Central memory CD4-positive, alpha-beta T cell (primary cell): ENCODE data around the gene C4B.
A peak's percentile ranks its signal among the peaks of the same experiment; 100 is the strongest.
"Not testable (repeated sequence)": the region's sequence is repeated elsewhere in the genome, so short reads cannot be mapped to it uniquely, and the experiment has no call there.

Experiments
- DNase-seq: peaks from one replicate; pipeline ENCODE4 v3.0.0; 2022

The C4B gene

DNA sequence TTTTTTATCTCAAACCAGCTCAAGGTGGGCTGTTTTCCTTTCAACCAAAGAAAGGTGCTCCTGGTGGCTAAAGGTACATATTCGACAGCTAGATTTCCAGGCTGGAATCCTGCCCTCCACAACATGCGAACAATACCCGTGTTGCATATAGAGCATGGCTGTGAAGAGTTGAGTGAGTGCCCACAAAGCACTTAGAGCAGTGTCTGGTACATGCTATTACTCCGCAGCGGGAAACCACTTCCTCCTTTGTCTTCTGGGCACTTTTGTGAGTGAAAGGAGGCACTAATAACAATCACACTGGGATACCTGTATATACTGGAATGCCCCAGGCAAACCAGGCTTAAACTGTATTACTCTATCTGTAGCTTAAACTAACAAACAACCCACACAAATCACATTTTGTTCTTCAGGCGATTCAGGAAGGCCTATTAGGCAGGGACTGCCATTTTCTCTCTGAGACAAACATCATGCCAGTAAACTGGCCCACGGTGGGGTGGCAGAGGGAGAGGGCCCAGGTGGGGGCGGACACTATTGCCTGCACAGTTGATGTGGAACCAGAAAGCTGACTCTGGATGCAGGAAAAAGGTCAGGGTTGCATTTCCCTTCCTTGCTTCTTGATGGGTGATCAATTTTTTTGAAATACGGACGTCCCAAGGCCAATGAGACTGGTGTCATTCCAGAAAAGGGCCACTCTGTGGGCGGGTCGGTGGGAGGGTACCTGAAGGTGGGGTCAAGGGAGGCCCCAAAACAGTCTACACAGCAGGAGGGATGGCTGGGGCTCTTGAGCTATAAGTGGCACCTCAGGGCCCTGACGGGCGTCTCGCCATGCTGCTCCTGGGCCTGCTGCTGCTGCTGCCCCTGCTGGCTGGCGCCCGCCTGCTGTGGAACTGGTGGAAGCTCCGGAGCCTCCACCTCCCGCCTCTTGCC, 23.3 kb downstream of the C4B start, which contains the start of gene CYP21A2:
Gene CYP21A2, plus strand, starts transcription at position 818 of the 927 bp plus-strand sequence. Its CDS starts 8 bp downstream, at position 826.
- not testable (repeated sequence) for DNase-seq

DNA sequence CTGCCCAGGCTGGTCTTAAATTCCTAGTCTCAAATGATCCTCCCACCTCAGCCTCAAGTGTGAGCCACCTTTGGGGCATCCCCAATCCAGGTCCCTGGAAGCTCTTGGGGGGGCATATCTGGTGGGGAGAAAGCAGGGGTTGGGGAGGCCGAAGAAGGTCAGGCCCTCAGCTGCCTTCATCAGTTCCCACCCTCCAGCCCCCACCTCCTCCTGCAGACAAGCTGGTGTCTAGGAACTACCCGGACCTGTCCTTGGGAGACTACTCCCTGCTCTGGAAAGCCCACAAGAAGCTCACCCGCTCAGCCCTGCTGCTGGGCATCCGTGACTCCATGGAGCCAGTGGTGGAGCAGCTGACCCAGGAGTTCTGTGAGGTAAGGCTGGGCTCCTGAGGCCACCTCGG, 24.3 kb downstream of the C4B start:
- not testable (repeated sequence) for DNase-seq

DNA sequence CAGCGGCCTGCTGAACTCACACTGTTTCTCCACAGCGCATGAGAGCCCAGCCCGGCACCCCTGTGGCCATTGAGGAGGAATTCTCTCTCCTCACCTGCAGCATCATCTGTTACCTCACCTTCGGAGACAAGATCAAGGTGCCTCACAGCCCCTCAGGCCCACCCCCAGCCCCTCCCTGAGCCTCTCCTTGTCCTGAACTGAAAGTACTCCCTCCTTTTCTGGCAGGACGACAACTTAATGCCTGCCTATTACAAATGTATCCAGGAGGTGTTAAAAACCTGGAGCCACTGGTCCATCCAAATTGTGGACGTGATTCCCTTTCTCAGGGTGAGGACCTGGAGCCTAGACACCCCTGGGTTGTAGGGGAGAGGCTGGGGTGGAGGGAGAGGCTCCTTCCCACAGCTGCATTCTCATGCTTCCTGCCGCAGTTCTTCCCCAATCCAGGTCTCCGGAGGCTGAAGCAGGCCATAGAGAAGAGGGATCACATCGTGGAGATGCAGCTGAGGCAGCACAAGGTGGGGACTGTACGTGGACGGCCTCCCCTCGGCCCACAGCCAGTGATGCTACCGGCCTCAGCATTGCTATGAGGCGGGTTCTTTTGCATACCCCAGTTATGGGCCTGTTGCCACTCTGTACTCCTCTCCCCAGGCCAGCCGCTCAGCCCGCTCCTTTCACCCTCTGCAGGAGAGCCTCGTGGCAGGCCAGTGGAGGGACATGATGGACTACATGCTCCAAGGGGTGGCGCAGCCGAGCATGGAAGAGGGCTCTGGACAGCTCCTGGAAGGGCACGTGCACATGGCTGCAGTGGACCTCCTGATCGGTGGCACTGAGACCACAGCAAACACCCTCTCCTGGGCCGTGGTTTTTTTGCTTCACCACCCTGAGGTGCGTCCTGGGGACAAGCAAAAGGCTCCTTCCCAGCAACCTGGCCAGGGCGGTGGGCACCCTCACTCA, 25.0 kb downstream of the C4B start:
- not testable (repeated sequence) for DNase-seq

DNA sequence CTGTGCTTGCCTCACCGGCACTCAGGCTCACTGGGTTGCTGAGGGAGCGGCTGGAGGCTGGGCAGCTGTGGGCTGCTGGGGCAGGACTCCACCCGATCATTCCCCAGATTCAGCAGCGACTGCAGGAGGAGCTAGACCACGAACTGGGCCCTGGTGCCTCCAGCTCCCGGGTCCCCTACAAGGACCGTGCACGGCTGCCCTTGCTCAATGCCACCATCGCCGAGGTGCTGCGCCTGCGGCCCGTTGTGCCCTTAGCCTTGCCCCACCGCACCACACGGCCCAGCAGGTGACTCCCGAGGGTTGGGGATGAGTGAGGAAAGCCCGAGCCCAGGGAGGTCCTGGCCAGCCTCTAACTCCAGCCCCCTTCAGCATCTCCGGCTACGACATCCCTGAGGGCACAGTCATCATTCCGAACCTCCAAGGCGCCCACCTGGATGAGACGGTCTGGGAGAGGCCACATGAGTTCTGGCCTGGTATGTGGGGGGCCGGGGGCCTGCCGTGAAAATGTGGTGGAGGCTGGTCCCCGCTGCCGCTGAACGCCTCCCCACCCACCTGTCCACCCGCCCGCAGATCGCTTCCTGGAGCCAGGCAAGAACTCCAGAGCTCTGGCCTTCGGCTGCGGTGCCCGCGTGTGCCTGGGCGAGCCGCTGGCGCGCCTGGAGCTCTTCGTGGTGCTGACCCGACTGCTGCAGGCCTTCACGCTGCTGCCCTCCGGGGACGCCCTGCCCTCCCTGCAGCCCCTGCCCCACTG, 25.9 kb downstream of the C4B start:
- not testable (repeated sequence) for DNase-seq

DNA sequence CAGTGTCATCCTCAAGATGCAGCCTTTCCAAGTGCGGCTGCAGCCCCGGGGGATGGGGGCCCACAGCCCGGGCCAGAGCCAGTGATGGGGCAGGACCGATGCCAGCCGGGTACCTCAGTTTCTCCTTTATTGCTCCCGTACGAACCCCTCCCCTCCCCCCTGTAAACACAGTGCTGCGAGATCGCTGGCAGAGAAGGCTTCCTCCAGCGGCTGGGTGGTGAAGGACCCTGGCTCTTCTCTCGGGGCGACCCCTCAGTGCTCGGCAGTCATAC, 26.4 kb downstream of the C4B start:
- not testable (repeated sequence) for DNase-seq

DNA sequence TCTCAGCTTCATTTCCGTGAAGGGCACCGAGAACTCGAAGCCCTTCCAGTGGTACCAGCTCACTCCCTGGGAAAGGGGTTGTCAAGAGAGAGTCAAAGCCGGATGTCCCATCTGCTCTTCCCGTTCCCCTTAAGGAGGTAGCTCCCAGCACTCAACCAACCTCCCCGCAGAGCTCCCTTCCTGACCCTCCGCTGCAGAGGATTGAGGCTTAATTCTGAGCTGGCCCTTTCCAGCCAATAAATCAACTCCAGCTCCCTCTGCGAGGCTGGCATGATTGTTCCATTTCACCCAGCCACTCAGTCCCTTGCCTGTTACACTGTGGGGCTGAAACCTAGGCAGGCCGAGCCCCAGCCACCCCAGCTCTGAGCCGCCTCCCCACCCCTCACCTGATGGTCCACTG, 26.8 kb downstream of the C4B start:
- DNase-seq: not testable (repeated sequence)

DNA sequence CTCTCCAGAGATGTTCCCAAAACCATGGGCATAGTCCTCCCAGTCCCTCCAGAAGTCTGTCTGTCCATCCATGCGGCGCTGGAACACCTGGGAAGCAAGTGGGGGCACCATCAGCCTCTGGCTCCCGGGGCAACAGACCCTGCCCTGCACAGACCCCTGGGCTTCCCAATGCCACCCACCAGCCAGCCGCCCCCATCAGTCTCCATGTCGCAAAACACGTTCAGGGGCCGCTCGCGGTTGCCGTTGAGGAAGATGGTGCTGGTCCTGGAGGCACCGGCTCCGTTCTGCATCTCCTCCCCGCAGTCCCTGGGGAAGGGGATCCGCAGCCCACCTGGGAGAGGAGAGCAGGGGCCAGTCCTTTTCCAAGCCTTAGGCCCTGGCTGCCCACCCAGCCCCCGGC, 27.7 kb downstream of the C4B start:
- not testable (repeated sequence) for DNase-seq

DNA sequence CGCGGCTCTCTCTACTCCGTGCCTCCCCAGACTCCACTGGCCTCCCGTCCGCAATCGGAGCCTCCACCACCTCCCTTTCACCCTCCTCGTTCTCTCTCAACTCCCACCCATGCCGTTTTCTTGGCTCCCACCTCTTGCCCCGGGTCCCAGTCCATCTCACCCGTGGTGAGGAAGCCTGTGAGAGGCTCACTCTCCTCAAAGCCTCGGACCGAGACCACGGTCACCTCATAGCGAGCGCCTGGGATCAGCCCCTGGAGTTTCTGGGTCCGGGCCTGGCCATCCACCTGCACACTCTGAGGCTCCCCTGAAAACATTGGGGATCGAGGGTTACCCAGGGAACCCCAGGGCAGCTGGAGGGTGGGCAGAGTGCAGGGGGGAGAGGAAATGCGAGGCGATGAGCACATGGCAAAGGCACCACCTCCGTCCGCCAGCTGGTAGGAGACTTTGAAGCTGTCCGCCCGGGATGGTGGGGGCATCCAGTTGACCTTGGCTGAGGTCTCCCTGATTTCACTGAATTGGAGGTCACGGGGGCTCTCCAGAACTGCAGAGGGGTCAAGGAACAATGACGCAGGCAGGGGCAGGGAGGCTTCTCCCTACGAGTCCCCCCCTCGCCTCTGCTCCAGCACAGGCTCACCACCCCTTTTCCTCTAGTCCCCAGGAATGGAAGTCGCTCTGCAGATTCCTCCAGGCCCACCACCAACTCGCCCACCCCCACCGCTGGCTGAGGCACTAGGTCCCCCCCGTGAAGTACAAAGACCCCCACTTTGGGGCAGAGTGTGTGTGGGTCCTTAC, 29.2 kb downstream of the C4B start:
- not testable (repeated sequence) for DNase-seq

DNA sequence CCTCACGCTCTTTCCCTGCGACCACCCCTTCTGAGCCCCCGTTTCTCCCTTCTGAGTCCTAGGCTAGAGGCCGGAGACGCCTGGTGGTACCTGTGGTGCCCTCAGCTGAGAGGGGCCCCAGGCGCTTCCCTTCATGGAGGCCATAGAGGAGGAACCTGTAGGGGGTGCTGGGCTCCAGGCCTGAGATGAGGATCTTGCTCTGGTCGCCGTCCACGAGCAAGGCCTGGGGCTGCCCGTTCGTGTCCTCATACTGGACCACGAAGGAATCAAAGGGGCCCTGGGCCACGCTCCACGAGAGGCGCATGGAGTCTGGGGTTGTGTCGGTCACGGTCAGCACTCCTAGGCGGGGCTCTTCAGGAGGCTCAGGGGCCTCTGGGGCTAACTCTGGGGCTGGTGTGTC, 30.3 kb downstream of the C4B start:
- not testable (repeated sequence) for DNase-seq

DNA sequence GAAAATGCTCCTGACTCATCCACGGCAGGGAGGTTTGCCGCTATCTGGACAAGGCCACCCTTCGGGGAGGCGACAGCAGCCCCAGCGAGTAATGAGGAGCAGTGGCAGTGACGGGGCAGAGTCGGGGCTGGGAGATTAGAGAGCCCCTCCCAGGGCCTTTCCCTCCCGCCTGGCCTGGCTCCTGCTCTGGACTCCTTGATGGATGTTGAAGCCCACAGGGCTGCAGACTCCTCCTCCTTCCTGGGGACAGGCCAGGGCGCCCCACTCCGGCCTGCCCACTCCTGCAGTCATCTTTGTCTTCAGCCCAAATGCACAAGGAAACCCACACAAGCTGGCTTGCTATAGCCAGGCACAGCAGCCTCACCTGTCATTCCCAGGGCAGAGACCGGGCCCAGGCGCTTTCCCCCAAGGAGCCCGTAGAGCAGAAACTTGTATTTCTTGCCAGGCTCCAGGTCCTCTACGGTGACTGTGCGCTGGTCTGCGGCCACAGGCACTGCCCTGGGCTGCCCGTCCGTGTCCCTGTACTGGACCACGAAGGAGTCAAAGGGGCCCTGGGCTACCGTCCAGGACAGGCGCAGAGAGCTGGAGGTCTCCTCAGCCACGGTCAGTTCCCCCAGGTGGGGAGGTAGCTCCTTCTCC, 31.3 kb downstream of the C4B start:
- DNase-seq: no peak

DNA sequence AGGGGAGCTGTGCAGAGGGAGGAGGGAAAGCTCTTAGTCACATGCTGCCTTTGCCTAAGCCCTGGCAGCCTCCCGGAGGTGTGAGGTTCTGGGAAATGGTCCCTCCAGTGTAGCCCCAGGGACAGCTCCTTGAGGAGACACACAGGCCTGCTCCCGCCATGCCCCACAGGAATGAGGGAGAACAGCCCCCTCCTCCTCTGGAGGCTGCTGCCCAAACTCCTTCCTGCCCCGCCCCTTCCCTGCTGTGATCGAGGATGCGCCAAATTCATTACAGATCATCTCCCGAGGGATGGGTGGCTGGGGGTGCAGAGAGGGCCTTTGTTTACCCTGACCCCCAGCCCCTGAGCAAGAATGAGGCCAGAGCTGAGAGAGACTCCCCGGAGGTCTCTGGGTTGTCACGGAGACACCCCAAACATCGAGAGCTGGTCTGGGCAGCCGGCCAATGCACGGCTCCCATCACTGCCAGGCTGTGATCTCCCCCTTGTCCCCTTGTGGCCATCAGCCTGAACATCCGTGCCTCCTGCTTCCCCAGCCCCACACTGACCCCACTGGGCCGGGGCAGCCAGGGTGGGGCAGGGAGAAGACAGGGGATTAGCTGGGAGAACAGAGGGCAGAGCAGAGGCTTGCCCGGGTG, 32.0 kb downstream of the C4B start:
- DNase-seq: no peak

DNA sequence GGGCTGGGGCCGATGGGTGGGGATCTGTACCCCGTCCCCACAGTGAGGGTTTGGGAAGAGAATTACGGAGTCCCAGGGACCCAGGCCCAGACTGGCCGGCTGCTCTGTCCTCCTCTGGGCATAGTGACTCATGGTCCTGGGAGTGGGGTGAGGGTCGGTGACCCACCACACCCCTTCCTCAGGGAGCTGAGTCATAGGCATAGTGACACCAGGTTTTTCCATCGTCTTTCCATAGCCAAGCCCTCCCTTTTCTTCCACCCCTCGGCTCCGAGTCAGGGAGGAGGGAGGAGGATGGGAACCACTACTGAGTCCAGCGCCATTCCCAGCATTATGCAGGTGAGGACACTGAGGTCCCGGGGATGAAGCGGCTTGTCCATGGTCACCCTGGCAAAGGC, 32.5 kb downstream of the C4B start:
- no peak for DNase-seq

DNA sequence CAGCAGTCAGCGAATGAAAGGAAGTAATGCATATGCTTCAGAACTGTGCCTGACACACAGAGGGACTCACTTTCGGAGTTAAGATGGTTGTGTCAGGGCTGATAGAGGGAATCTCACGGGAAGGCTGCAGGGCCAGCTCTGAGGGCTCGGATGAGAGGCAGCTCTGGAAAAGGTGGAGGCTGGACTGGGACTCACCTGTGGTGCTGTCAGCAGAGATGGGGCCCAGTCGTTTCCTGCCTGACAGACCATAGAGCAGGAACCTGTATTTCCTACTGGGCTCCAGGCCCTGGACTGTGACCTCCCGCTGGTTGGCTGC, 32.9 kb downstream of the C4B start:
- DNase-seq: no peak

DNA sequence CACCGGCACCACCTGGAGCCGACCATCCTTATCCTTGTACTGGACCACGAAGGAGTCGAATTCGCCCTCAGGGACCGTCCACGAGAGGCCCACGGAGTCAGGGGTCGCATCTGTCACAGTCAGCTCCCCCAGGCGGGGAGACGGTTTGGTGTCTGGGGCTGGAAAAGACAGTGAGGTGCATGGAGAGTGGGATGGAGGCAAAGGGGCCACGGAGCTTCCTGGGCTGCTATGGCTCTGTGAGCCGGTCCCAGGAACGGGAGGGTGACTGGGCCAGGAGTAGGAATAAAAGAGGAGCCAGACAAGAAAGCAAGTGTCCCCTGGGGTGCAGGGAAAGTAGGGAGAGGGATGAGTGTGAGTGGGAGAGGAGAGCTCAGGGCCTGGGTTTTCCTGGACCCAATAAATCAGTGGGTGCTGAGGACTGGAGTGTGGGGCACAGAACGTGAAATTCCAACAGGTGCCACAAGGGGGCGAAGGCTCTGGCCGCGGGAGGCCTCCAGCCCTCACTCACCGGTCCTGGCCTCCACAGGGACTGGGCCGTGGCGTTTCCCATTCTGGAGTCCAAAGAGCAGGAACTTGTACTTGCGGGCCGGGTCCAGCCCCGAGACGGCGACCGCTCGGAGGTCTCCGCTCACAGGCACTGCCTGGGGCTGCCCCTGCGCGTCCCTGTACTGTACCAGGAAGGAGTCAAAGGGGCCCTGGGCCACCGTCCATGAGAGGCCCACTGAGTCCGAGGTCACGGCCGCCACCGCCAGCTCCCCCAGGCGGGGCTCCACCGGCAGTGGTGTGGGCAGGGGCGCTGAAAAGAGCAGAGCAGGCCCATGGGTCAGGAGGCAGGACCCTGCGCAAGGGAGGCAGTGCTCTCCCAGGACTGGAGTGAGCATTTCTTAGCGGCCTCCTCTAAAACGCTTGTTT, 33.5 kb downstream of the C4B start:
- DNase-seq: peak; percentile 36

DNA sequence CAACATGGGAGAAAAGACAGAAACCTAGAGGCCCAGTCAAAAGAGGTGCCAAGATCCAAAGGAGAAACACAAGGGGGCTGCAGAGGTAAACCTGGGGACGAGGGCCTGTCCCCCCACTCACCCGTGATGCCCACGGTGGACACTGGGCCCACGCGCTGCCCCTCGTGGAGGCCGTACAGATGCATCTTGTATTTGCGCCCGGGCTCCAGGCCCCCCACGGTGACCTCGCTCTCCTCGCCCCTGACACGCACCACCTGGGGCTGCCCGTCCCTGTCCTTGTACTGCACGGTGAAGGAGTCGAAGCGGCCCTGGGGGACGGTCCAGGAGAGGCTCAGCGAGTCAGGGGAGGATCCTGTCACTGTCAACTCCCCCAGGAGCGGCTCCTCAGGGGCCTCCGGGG, 34.6 kb downstream of the C4B start:
- not testable (repeated sequence) for DNase-seq

DNA sequence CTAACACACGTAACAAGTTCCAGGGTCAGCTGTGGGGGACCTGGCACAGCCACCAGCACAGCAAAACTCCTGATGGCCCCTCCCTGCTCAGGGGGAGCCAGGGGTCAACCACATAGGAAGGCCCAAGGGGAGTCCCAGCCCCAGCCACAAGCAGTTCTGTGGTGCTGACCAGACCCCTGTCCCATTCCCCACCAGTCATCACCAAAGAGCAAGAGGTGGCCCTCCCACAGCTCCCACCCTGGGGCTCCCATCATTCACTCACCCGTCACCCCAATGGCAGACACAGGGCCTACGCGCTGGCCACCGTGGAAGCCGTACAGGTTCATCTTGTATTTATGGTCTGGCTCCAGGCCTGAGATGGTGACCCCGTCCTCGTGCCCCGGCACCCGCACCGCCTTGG, 35.1 kb downstream of the C4B start:
- not testable (repeated sequence) for DNase-seq

DNA sequence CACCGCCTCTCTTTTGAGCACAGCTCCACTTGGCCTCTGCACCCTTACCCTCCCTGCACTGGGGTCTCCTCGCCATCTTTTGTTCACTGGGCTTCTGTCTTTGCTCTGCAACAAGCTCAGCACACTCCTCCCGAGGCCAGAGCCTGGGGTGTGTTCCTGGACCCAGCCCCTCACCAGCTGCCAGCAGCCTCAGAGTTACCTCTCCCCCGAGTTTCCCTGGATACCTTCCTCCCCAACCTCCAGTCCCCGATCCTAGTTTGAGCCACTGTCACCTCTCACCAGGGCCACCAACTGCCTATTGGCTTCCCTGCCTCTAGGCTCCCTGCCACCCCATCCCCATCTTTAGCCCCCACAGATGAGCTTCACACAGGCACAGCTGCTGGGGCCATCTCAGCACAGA, 36.0 kb downstream of the C4B start:
- DNase-seq: no peak

DNA sequence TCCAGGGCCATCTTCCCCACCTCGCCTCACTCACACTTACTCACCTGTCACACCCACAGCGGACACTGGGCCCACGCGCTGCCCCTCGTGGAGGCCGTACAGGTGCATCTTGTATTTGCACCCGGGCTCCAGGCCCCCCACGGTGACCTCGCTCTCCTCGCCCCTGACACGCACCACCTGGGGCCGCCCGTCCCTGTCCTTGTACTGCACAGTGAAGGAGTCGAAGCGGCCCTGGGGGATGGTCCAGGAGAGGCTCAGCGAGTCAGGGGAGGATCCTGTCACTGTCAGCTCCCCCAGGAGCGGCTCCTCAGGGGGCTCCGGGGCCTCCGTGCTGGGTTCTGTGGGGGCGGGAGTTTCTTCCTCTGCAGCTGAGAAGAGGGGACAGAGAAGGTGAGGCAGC, 38.0 kb downstream of the C4B start:
- DNase-seq: not testable (repeated sequence)

DNA sequence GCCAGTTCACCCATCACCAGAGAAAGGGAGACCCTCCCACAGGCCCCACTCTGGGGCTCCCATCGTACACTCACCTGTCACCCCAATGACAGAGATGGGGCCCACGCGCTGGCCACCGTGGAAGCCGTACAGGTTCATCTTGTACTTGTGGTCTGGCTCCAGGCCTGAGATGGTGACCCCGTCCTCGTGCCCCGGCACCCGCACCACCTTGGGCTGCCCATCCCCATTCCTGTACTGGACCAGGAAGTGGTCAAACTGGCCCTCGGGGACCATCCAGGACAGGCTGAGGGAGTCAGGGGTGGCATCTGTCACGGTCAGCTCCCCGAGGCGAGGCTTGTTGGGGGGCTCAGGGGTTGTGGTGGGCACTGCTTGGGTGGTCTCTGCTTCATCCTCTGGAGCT, 38.7 kb downstream of the C4B start:
- DNase-seq: not testable (repeated sequence)

DNA sequence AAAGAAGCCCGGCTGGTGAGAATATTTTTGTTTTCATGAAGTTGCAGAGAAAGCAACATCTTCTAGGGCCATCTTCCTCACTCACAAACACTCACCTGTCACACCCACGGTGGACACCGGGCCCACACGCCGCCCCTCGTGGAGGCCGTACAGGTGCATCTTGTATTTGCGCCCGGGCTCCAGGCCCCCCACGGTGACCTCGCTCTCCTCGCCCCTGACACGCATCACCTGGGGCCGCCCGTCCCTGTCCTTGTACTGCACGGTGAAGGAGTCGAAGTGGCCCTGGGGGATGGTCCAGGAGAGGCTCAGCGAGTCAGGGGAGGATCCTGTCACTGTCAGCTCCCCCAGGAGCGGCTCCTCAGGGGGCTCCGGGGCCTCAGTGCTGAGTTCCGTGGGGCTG, 41.2 kb downstream of the C4B start:
- DNase-seq: not testable (repeated sequence)
